ENCODE measurements around the gene TEAD1. TPM values are rescaled to one million over a fixed set of nuclear protein-coding genes. Genes with fewer than 3 reads are reported as not detected.

TEAD1 gene
- total and polyA plus RNA-seq, 2 experiments from 2014 or later = 45.9 to 105 TPM

DNA sequence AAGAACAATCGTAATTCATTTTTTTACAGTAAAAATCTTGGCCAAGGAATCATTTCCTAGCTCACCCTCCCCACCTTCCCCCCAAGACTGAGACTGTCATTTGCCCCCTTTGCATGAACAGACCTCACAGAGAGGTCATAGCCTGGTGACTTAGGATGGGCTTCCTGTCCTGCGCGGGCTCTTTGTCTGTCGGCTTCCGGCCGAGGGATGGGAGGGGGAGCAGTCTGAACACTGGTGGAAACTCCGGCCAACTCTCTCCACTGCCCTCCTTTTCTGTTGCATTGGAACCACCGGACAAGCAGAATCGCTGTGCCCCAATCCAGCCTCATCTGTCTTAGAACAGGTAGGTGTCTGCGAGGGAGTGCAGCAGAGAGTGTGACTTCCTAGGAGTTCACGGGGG, 41.7 kb downstream of the TEAD1 start:
- H3K36me3 ChIP-seq = no peaks in the 10 kb centered on the region

DNA sequence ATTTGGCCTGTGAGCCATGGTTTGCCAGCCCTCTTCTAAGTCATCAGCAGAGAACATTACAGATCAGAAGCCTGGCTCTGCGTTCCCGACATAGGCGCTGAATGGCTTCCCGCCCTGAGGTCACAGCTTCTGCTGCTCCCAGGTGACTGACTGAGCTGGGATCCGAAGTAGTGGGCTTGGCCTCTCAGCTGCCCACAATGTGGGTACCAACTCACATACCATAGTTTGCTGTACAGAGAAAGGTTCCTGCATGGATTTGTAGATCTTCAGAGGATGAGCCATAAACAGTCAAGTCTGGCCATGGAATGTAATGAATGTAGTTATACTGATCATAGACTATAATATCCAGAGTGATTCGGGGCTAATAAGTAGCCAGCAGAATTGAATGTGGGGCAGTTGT, 42.6 kb downstream of the TEAD1 start:
- no peaks in the 10 kb centered on the region for H3K27me3 ChIP-seq
- TF ChIP-seq, protein P1, sequence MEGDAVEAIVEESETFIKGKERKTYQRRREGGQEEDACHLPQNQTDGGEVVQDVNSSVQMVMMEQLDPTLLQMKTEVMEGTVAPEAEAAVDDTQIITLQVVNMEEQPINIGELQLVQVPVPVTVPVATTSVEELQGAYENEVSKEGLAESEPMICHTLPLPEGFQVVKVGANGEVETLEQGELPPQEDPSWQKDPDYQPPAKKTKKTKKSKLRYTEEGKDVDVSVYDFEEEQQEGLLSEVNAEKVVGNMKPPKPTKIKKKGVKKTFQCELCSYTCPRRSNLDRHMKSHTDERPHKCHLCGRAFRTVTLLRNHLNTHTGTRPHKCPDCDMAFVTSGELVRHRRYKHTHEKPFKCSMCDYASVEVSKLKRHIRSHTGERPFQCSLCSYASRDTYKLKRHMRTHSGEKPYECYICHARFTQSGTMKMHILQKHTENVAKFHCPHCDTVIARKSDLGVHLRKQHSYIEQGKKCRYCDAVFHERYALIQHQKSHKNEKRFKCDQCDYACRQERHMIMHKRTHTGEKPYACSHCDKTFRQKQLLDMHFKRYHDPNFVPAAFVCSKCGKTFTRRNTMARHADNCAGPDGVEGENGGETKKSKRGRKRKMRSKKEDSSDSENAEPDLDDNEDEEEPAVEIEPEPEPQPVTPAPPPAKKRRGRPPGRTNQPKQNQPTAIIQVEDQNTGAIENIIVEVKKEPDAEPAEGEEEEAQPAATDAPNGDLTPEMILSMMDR (IDR thresholded peaks at IDR 0.05; ENCODE audit: low read depth, low read length) = no peak
- H3K27ac ChIP-seq = no peak overlapping the region
- H3K4me3 ChIP-seq = no peak overlapping the region
- no peak for DNase-seq (ENCODE audit: low read depth in 1 of 2, low spot score in 1 of 2)
- no peaks in the 10 kb centered on the region for H3K9me3 ChIP-seq (ENCODE audit: low read depth)
- H3K4me1 ChIP-seq (ENCODE audit: low read depth) = peaks cover 29% of the 10 kb centered on the region
- H3K36me3 ChIP-seq = no peaks in the 10 kb centered on the region

More for the DNA sequence above, 41.7 kb downstream of the TEAD1 start:
- Histone ChIP-seq H3K27me3 (no peaks in the 10 kb centered on the region), H3K4me1 (ENCODE audit: low read depth) (peaks cover 21% of the 10 kb centered on the region), H3K27ac (no peak overlapping the region), H3K4me3 (no peak overlapping the region), H3K9me3 (ENCODE audit: low read depth) (no peaks in the 10 kb centered on the region)
- no peak for DNase-seq (ENCODE audit: low read depth in 1 of 2, low spot score in 1 of 2)
- TF ChIP-seq, protein P1 (IDR thresholded peaks at IDR 0.05; ENCODE audit: low read depth, low read length) = no peak

DNA sequence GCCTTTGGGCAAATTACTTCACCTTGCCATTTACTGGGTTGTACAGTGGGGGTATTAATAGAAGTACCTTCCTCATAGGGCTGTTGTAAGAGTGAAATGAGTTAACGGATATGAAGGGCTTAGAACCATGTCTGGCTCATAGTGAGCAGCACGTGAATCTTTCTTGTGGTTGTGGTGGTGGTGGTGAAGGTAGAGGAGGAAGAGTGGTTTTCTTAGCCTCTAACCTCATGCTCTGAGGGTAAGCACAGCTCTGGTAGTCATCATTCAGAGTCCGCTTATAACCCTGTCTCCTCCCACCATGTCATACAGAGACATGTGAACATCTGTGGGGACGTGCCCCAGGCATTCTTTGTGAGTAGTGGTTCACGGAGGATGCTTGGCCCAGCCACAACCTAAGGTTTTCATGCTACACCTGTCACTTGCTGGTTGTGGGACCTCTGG, 43.6 kb downstream of the TEAD1 start:
- Histone ChIP-seq H3K36me3 (no peaks in the 10 kb centered on the region), H3K27me3 (no peaks in the 10 kb centered on the region), H3K27ac (no peak overlapping the region), H3K4me1 (ENCODE audit: low read depth) (peaks cover 31% of the 10 kb centered on the region), H3K4me3 (no peak overlapping the region), H3K9me3 (ENCODE audit: low read depth) (no peaks in the 10 kb centered on the region)
- DNase-seq (ENCODE audit: low read depth in 1 of 2, low spot score in 1 of 2) = no peak
- TF ChIP-seq, protein P1 (IDR thresholded peaks at IDR 0.05; ENCODE audit: low read depth, low read length) = no peak

DNA sequence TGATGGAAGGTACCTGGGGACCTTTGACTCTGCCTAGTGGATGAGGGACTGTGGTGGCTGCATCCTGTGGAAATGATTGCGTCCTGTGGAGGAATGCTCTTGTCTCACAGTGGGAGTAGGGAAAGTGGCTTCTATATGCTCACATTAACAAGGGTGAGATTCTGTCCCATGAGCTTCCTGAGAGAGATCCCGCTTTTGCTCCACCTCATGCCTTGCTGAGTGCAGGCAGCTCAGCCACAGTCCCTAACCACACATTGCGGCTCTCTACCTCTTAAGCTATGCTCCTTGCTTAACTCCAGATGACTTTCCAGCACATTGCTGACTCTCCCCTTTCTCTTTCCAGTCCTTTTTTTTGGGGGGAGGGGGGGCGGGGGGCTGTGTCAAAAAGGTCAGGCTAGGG, 45.0 kb downstream of the TEAD1 start:
- peak in 1 of 2 donors; percentile 46 for DNase-seq (ENCODE audit: low read depth in 1 of 2, low spot score in 1 of 2)
- H3K27me3 ChIP-seq = no peaks in the 10 kb centered on the region
- peaks cover 39% of the 10 kb centered on the region for H3K4me1 ChIP-seq (ENCODE audit: low read depth)
- no peak overlapping the region for H3K4me3 ChIP-seq
- TF ChIP-seq, protein P1 (IDR thresholded peaks at IDR 0.05; ENCODE audit: low read depth, low read length) = no peak
- H3K36me3 ChIP-seq = no peaks in the 10 kb centered on the region
- H3K27ac ChIP-seq = peak overlapping the region; percentile 12
- H3K9me3 ChIP-seq (ENCODE audit: low read depth) = no peaks in the 10 kb centered on the region

DNA sequence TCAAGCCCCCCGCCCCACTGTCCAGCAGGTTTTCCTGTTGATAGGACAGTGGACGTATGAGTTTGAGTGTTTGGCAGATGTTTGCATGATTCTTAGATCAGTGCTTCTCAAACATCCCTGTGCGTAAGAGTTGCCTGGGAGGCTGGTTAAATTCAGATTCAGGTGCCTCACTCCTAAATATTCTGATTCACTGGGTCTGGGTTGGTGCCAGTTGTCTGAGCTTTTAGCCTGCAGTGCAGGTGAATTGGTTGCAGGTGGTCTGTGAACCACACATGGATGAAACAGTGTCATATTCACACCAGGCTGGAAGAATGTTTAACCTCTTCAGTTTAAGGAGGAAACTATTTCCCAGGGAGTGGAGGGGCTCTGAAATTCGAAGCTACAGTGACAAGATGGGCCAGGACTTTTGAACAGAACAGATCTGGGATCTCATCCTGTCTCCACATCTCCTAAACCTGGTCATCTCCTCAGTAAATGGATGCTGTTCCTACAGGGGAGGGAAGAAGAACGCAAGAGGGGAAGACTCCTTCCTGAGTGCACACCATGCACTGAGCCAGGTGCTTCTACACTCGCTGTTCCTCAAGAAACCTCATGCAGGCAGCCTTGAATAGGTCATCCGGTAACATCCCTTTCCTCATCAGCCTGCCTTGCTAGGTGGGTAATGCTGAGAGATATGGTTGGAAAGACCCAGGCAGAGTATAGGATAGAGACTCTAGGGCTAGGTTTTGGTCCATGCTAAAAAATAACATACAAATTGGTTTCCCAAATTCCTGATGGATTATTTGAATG, 47.8 kb downstream of the TEAD1 start:
- Histone ChIP-seq H3K4me1 (ENCODE audit: low read depth) (peaks cover 44% of the 10 kb centered on the region), H3K36me3 (no peaks in the 10 kb centered on the region), H3K9me3 (ENCODE audit: low read depth) (no peaks in the 10 kb centered on the region), H3K27ac (no peak overlapping the region), H3K27me3 (no peaks in the 10 kb centered on the region), H3K4me3 (no peak overlapping the region)
- TF ChIP-seq, protein P1 (IDR thresholded peaks at IDR 0.05; ENCODE audit: low read depth, low read length) = no peak
- DNase-seq (ENCODE audit: low read depth in 1 of 2, low spot score in 1 of 2) = no peak

Data from cardiac muscle cell (in vitro differentiated cells and primary cell).